Skin of body (tissue), 2 donors: ENCODE results near the gene TIPARP. TPM values are rescaled to one million over a fixed set of nuclear protein-coding genes. Genes with fewer than 3 reads are reported as not detected.
"Not testable (repeated sequence)": the region's sequence is repeated elsewhere in the genome, so short reads cannot be mapped to it uniquely, and the experiment has no call there.

Source experiments
- DNase-seq: peaks from one replicate; lab custom pipeline; 2025; lab: John Stamatoyannopoulos, UW
- total RNA-seq: library from RNA; depleted of rRNA; stranded (reverse); fragments of >200 nt; gene quantifications from one replicate; pipeline ENCODE4 v1.2.3, GENCODE V29; 2014

TIPARP gene
- total RNA-seq, 1 donor from 2014 or later = 33.2 TPM

GRCh38 chr3:156710429-156710828 lies 36.0 kb downstream of the TIPARP start:
- DNase-seq = no peak

- no peak for DNase-seq
Measured at GRCh38 chr3:156711113-156711512, 36.7 kb downstream of the TIPARP start.

DNA sequence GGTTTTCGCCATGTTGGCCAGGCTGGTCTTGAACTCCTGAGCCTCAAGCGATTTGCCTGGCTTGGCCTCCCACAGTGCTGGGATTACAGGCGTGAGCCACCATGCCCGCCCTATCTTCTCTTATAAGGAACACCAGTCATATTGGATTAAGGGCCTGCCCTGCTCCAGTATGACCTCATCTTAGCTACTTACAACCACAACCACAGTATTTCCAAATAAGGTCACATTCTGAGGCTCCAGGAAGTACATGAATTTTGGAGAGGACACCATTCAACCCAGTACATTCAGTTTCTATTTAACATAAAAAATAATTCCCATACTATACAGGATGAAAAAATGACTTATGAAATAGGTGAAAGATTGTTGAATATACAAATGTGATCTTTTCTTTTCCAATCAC lies 37.6 kb downstream of the TIPARP start:
- not testable (repeated sequence) for DNase-seq

DNA sequence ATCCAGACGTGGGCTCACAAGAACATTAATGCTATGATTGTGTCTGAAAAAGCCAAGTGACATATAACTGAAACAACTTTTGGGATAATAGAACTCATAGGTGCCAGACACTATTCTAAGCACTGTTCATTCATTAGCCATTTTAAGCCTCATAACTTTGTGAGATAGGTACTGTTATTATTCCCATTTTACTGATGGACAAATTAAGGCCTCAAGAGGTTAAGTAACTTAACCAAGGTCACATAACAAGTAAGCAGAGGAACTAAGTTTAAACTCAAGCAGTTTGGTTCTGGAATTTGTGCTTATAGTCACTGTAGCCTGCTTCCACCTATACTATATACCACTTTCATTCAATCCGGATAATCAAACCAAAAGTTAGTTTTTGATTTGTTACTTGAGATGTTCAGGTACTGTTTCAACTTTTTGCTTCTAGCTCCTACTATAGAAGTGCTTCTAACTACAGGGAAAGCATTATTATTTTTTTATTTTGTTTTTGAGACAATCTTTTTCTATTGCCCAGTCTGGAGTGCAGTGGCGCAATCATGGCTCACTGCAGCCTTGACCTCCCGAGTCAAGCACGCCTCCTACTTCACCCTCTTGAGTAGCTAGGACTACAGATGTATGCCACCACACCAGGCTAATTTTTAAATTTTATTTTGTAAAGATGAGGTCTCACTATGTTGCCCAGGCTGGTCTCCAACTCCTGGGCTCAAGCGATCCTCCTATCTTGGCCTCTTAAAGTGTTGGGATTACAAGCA lies 41.9 kb downstream of the TIPARP start:
- no peak for DNase-seq

DNA sequence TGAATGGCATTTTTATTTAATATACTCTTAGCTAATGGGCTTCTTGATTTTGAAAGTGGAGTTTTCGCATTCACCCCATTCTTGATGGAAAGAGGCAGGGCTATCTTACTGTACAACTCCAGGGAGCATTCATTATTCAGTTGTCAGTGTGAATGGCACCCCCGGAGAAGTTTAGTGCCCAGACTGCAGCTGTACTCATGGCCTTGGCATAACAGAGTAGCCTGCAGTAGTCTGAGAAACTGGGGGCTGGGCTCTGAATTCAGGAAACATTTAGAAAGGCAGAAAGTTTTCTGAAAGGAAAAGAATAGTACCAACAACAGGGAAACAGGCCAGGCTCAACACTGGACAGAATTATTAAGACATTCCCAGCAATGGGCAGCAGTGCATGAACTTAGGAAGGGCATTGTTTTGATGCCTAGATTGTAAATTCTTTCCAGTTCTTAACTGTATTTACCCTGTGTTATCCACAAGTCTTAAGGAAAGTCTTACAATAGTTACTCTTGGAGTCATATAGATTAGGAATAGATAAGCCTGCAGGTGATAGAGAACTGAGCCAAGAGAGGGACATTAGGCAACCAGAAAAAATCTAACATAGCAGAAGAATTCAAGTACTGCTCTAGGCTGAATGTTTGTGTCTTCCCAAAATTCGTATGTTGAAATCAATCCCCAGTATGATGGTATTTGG lies 44.4 kb downstream of the TIPARP start:
- no peak for DNase-seq

GRCh38 chr3:156720826-156721225 lies 46.4 kb downstream of the TIPARP start:
- DNase-seq = no peak

DNA sequence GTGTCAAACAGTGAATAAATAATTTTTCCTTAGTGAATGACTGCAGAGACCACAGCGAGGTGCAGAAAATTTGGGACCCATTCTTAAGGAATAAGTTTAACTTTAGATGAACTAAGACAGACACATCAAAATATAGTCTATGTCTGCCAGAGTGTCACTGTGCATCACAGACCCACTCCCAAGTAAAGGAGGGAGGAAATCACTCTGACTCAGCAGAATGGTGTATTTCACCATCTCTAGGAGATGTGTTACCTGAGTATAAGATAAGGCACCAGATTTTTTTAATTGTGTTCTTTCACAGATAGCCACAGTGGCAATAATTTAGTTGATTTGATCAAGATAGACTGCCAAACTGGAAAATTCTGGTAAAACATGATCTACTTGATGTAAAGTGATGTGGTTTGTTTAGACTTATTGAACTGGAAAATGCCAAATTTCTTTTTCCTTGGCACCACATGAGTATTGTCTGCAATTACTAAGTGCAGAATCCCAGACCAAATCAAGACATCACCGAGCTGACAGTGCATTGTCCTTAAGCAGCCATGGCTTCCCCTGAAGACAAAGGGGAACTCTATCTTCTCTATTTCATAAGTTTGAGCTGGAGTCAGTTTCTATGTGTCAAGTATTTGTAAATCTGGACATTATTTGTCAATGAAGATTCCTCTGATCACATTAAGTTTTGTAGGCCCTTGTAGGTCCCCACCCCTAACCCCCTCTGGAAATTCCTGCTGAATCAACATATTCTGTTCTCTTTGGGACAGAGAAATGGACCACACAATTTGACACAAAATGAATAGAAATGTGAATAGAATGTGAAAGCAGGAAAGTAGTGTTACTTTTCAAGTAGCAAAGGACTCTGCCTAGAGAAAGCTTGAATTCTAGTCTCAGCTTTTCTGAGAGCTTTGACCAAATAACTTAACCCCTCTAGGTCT lies 47.6 kb downstream of the TIPARP start:
- DNase-seq = no peak

DNA sequence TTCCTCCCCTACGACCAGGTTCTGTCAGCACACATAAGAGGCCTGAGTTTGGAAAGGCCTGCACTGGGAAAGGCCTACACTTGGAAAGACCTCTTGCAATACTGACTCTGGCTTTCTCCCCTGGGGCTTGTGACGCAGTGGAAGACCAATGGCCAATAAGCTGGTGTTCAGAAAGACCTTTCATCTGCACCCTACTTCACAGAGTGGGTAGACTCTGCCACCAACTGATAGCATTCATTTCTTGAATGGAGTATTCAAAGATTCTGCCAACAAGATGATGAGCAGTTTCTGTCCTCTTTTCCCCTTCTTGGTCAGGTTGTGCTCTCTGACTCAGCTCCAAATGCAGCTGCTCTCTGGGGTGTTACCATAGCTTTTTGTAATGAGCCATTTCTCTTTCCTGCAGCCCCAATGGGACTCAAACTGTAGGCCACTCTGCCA lies 48.8 kb downstream of the TIPARP start:
- no peak for DNase-seq

- DNase-seq = no peak
Measured at GRCh38 chr3:156725682-156726081, 51.3 kb downstream of the TIPARP start.

DNA sequence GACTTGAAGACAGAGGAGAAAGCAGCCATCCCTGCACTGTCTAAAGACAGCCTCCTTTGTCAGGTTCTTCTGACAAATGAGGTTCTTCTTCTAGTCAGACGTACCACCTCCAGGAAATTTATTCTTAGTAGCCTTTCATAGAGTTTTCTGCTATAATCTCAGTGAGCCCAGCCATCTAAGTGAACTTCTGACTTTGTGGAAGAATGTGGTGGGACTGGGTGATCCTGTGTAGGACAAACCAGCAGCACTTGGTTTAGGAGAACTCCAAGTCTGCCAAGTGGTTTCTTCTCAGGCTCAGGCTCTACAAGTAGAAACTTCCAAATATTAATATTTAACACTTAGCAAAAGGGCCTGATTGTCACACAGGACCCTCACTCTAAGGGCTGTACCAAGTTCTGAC lies 52.1 kb downstream of the TIPARP start:
- no peak for DNase-seq

DNA sequence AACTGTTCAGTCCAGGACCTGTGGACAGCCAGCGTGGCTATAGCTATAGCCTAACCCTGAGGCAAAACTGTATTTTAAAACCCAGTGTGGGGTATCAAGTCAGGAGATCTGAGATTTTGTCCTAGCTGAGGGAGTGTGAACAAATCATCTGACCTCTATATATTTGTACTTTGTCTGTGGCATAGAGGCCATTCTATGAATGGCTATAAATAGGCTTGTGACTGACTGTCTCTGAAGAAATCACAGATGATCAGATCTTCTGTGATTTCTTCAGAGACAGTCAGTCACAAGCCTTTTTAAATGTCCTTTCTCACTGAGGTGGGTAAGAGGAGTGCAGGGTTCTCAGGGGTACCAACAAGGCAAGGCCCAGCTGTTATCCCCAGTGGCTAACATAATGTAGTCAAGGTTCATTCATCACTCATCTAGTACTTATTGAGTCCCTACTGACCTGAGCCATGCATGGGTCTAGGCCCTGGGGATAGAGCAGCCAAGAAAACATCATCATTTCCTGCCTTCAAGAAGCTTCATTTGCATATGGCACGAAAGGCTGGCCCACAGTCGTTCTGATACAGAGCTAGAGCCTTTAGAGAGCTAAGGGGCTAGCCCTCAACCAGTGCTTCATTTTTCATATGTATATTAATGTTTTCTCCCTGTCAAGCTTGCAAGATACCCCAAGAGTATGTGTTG lies 53.3 kb downstream of the TIPARP start:
- no peak for DNase-seq

GRCh38 chr3:156728267-156728985 lies 54.0 kb downstream of the TIPARP start:
- no peak for DNase-seq

- DNase-seq = no peak
Measured at GRCh38 chr3:156729460-156730179, 55.2 kb downstream of the TIPARP start.

DNA sequence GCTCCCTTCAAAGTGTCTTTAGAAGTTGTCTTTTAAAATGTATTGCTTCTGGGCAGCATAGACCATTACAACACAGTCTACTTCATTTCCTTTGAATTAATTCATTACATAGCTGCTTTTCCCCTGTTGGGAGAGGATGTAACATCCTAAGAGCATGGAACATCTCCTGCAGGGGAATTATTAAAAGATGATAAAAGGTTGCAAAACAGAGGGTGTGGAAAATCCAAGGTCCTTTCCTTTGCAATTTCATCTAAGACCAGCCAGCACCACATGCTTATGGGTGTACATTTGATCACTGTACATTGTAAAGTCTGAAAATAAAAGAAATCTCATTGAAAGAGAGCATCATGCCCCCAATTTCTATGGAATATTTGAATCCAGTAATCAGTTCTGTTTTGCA lies 57.4 kb downstream of the TIPARP start:
- no peak for DNase-seq

DNA sequence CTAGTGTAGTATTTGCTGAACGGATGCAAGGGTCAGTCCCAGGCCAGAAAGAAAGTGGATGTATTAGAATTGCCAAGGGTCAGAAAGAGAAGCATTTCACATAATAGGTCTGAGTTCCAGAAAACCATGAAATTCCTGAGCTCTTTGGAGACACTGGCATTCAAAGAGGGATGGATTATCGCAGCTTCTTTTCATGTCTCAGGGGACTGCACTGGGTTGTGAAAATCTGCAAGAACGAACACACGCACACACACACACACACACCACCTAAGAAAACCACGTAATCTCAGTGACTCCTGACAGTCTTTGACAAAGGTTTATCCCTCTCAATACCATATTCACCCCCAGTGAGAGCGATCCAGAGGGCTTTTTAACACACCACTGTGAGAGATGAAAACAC lies 57.9 kb downstream of the TIPARP start:
- DNase-seq = no peak

GRCh38 chr3:156732715-156733421 lies 58.5 kb downstream of the TIPARP start:
- DNase-seq = no peak

GRCh38 chr3:156734661-156735060 lies 60.3 kb downstream of the TIPARP start:
- not testable (repeated sequence) for DNase-seq

DNA sequence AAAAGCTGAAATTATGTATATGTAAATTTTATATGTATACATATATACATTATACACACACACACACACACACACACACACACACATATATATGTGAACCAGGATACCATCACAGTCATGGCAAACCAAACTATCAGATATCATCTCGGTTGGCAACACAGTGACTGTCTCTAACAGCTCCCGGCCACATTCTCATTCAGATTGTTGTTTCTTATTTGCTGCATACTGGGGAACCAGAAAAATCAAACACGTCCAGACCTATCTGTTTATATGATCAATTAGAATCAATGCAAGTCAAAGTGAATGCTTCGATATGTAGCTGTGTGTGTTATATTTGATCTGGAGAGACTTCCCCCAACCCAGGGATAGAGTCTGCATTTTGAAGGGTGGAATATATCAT lies 61.1 kb downstream of the TIPARP start:
- no peak for DNase-seq

DNA sequence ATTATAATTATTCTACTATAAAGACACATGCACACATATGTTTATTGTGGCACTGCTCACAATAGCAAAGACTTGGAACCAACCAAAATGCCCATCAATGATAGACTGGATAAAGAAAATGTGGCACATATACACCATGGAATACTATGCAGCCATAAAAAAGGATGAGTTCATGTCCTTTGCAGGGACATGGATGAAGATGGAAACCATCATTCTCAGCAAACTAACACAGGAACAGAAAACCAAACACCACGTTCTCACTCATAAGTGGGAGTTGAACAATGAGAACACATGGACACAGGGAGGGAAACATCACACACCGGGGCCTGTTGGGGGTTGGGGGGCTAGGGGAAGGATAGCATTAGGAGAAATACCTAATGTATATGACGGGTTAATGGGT lies 62.7 kb downstream of the TIPARP start:
- DNase-seq = not testable (repeated sequence)
